ENCODE measurements around the gene CHSY1. TPM values are rescaled to one million over a fixed set of nuclear protein-coding genes. Genes with fewer than 3 reads are reported as not detected.

The CHSY1 gene
- total RNA-seq, 1 donor from 2014 or later = 38.2 TPM

GRCh38 chr15:101258238-101259144, 6.6 kb upstream of the CHSY1 start:
- Mint-ChIP-seq H3K27ac (ENCODE audit: unreplicated experiment) (no peak overlapping the region), H3K9me3 (ENCODE audit: unreplicated experiment) (peaks cover 2% of the 10 kb centered on the region), H3K4me1 (ENCODE audit: low read depth, unreplicated experiment) (peaks cover 27% of the 10 kb centered on the region), H3K4me3 (ENCODE audit: unreplicated experiment) (no peak overlapping the region), H3K27me3 (ENCODE audit: unreplicated experiment) (peaks cover 3% of the 10 kb centered on the region), H3K36me3 (ENCODE audit: unreplicated experiment) (no peaks in the 10 kb centered on the region)
- DNase-seq = peak; percentile 58
- TF ChIP-seq, protein P1, sequence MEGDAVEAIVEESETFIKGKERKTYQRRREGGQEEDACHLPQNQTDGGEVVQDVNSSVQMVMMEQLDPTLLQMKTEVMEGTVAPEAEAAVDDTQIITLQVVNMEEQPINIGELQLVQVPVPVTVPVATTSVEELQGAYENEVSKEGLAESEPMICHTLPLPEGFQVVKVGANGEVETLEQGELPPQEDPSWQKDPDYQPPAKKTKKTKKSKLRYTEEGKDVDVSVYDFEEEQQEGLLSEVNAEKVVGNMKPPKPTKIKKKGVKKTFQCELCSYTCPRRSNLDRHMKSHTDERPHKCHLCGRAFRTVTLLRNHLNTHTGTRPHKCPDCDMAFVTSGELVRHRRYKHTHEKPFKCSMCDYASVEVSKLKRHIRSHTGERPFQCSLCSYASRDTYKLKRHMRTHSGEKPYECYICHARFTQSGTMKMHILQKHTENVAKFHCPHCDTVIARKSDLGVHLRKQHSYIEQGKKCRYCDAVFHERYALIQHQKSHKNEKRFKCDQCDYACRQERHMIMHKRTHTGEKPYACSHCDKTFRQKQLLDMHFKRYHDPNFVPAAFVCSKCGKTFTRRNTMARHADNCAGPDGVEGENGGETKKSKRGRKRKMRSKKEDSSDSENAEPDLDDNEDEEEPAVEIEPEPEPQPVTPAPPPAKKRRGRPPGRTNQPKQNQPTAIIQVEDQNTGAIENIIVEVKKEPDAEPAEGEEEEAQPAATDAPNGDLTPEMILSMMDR (IDR thresholded peaks at IDR 0.05; ENCODE audit: partially characterized antibody, unreplicated experiment) = peak; percentile 60

DNA sequence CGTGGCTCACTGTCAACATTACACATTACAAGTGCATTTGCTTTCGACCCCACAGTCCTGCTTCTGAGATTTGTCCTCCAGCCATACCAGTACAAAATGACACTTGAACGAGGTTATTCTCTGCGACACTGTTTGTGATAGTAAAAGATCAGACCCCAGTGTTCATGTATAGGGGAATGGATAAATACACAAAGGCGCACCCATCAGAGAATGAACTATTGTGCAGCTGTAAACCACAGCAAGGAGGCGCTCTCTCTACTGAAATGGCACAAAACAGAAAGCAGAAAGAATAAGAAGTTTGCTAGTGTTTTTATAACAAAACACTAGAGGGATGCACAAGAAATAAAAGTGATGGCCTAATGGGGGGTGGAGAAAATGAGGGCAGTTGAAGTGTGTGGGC, 4.9 kb upstream of the CHSY1 start:
- TF ChIP-seq, protein P1 (IDR thresholded peaks at IDR 0.05; ENCODE audit: partially characterized antibody, unreplicated experiment) = no peak
- Mint-ChIP-seq H3K4me3 (ENCODE audit: unreplicated experiment) (no peak overlapping the region), H3K27ac (ENCODE audit: unreplicated experiment) (no peak overlapping the region), H3K4me1 (ENCODE audit: low read depth, unreplicated experiment) (peaks cover 27% of the 10 kb centered on the region), H3K27me3 (ENCODE audit: unreplicated experiment) (peaks cover 5% of the 10 kb centered on the region), H3K36me3 (ENCODE audit: unreplicated experiment) (no peaks in the 10 kb centered on the region), H3K9me3 (ENCODE audit: unreplicated experiment) (peaks cover 4% of the 10 kb centered on the region)
- DNase-seq = no peak

- peaks cover 5% of the 10 kb centered on the region for H3K27me3 Mint-ChIP-seq (ENCODE audit: unreplicated experiment)
- no peak for DNase-seq
- peak overlapping the region; percentile 32 for H3K4me3 Mint-ChIP-seq (ENCODE audit: unreplicated experiment)
- peak overlapping the region; percentile 83 for H3K27ac Mint-ChIP-seq (ENCODE audit: unreplicated experiment)
- H3K36me3 Mint-ChIP-seq (ENCODE audit: unreplicated experiment) = no peaks in the 10 kb centered on the region
- H3K9me3 Mint-ChIP-seq (ENCODE audit: unreplicated experiment) = peaks cover 5% of the 10 kb centered on the region
- TF ChIP-seq, protein P1 (IDR thresholded peaks at IDR 0.05; ENCODE audit: partially characterized antibody, unreplicated experiment) = no peak
- H3K4me1 Mint-ChIP-seq (ENCODE audit: low read depth, unreplicated experiment) = peaks cover 27% of the 10 kb centered on the region
These were observed 3.9 kb upstream of the CHSY1 start for GRCh38 chr15:101255615-101256241.

DNA sequence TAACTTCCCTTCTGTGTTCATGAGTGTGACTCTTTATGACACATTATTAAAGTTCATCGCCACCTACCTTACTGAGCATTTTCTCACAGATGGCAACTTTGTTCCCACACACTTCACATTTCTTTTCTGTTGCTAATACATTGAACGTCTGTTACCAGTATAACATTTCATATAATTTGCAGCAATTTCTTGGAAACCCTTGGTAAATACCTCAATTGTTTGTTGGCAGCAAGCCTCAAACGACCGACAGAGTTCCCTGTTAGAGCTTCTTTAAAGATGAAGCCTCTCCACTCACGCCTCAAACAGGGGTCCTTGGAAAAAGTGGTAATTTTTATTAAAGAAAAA, 3.2 kb upstream of the CHSY1 start:
- Mint-ChIP-seq H3K9me3 (ENCODE audit: unreplicated experiment) (peaks cover 7% of the 10 kb centered on the region), H3K27ac (ENCODE audit: unreplicated experiment) (no peak overlapping the region), H3K36me3 (ENCODE audit: unreplicated experiment) (no peaks in the 10 kb centered on the region), H3K4me1 (ENCODE audit: low read depth, unreplicated experiment) (peaks cover 34% of the 10 kb centered on the region), H3K27me3 (ENCODE audit: unreplicated experiment) (peaks cover 5% of the 10 kb centered on the region), H3K4me3 (ENCODE audit: unreplicated experiment) (peak overlapping the region; percentile 32)
- TF ChIP-seq, protein P1 (IDR thresholded peaks at IDR 0.05; ENCODE audit: partially characterized antibody, unreplicated experiment) = no peak
- DNase-seq = no peak

Data from glutamatergic neuron (in vitro differentiated cells).